K562 (cell line): Measurements from ENCODE around the gene MSX1. TPM values are rescaled to one million over a fixed set of nuclear protein-coding genes. Genes with fewer than 3 reads are reported as not detected.

Experiments used
- DACH1 ChIP-seq: fragments of 450-650 bp; IDR thresholded peaks from 2 replicates; pipeline ENCODE4 v1.6.1; 2018; ENCODE audit not compliant: partially characterized antibody
- ETS2 ChIP-seq: IDR thresholded peaks from 2 replicates; pipeline ENCODE4 v1.6.1; 2016; ENCODE audit warnings: borderline replicate concordance, missing genetic modification characterization, mild to moderate bottlenecking, moderate library complexity, missing compliant biosample characterization; ENCODE audit not compliant: poor library complexity, severe bottlenecking
- MCM5 ChIP-seq: fragments of 450-650 bp; IDR thresholded peaks from 2 replicates; pipeline ENCODE4 v1.6.1; 2016; ENCODE audit warnings: low read depth
- RCOR1 ChIP-seq, 2 experiments: IDR thresholded peaks; 2 replicates each; pipeline ENCODE4 v1.6.1; 2012; ENCODE audit warnings: low read depth in 2 of 2, low read length in 2 of 2, borderline replicate concordance in 1 of 2, improper control_type of control experiment in 1 of 2
- TCF3 ChIP-seq: sonication (generic); formaldehyde crosslinking; IDR thresholded peaks from 2 replicates; pipeline ENCODE4 v1.4.0; 2020; ENCODE audit warnings: mild to moderate bottlenecking, missing genetic modification reagents
- ZNF507 ChIP-seq: conservative IDR thresholded peaks from 2 replicates; pipeline ENCODE4 v1.6.1; 2017; ENCODE audit warnings: missing genetic modification characterization, missing compliant biosample characterization
- polyA plus RNA-seq, 8 experiments: library from polyadenylated mRNA; depleted of rRNA in 4 of 8; stranded (reverse) in 5 of 8; unstranded in 3 of 8; fragments of >200 nt; fragmentation: Nextera tagmentation in 2 of 8; fragmentation: Illumina TruSeq in 1 of 8; extraction: Ambion mirVana in 2 of 8; extraction: Trizol in 1 of 8; gene quantifications; 2 replicates each; pipeline versions ENCODE4 v1.2.1 to v1.2.3, GENCODE V29; 2011 to 2014; ENCODE audit warnings: inconsistent platforms in 1 of 8, missing spikeins in 1 of 8
- total RNA-seq, 7 experiments: library from RNA; depleted of rRNA in 6 of 7; stranded (reverse); fragments of >200 nt in 6 of 7; fragmentation: Illumina TruSeq in 2 of 7; extraction: Trizol in 2 of 7; gene quantifications; 2 replicates each; pipeline versions ENCODE4 v1.2.1 to v1.2.3, GENCODE V29; 2011 to 2021; ENCODE audit warnings: low replicate concordance in 1 of 7
- TF ChIP-seq, protein P1 (sequence below): IDR thresholded peaks from 3 replicates; pipeline ENCODE4 v1.6.1; 2011; ENCODE audit warnings: borderline replicate concordance, mild to moderate bottlenecking, moderate library complexity; ENCODE audit not compliant: insufficient read length; ENCODE audit errors: extremely low read depth
- TF ChIP-seq, protein P2 (sequence below): fragments of 450-650 bp; conservative IDR thresholded peaks from 2 replicates; pipeline ENCODE4 v1.6.1; 2016; ENCODE audit warnings: missing genetic modification characterization, low read depth, mild to moderate bottlenecking, missing compliant biosample characterization, moderate library complexity

MSX1 gene
- total and polyA plus RNA-seq, 9 of the 15 experiments (the other 6 are each of a cell fraction or from before 2014, with no cell fraction given), result 1.3 to 6.3 (median 2.3) TPM

- TF ChIP-seq, protein P1, sequence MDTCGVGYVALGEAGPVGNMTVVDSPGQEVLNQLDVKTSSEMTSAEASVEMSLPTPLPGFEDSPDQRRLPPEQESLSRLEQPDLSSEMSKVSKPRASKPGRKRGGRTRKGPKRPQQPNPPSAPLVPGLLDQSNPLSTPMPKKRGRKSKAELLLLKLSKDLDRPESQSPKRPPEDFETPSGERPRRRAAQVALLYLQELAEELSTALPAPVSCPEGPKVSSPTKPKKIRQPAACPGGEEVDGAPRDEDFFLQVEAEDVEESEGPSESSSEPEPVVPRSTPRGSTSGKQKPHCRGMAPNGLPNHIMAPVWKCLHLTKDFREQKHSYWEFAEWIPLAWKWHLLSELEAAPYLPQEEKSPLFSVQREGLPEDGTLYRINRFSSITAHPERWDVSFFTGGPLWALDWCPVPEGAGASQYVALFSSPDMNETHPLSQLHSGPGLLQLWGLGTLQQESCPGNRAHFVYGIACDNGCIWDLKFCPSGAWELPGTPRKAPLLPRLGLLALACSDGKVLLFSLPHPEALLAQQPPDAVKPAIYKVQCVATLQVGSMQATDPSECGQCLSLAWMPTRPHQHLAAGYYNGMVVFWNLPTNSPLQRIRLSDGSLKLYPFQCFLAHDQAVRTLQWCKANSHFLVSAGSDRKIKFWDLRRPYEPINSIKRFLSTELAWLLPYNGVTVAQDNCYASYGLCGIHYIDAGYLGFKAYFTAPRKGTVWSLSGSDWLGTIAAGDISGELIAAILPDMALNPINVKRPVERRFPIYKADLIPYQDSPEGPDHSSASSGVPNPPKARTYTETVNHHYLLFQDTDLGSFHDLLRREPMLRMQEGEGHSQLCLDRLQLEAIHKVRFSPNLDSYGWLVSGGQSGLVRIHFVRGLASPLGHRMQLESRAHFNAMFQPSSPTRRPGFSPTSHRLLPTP, result no peak
- TF ChIP-seq MCM5 (no peak), ETS2 (tag) (no peak), TCF3 (no peak), DACH1 (no peak), RCOR1 (IDR thresholded peaks at IDR 0.05; ENCODE audit: borderline replicate concordance in 1 of 2, low read depth in 2 of 2, low read length in 2 of 2) (no peak), ZNF507 (tag) (no peak)
- TF ChIP-seq, protein P2, sequence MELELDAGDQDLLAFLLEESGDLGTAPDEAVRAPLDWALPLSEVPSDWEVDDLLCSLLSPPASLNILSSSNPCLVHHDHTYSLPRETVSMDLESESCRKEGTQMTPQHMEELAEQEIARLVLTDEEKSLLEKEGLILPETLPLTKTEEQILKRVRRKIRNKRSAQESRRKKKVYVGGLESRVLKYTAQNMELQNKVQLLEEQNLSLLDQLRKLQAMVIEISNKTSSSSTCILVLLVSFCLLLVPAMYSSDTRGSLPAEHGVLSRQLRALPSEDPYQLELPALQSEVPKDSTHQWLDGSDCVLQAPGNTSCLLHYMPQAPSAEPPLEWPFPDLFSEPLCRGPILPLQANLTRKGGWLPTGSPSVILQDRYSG, result no peak
These were observed 11.7 kb downstream of the MSX1 start (continued) for GRCh38 chr4:4871242-4871572.
